GM04504 (cell line): ENCODE measurements around the gene ACAT2.
A peak's percentile ranks its signal among the peaks of the same experiment; 100 is the strongest.
"Not testable (repeated sequence)": the region's sequence is repeated elsewhere in the genome, so short reads cannot be mapped to it uniquely, and the experiment has no call there.

Experiments used
- DNase-seq: peaks from one replicate; pipeline ENCODE4 v3.0.0-alpha.2; 2012; ENCODE audit warnings: low read depth

The ACAT2 gene

GRCh38 chr6:159772196-159772595 is 10.4 kb downstream of the ACAT2 start:
- DNase-seq = no peak

- DNase-seq = no peak
Measured at GRCh38 chr6:159777240-159777904, 15.5 kb downstream of the ACAT2 start.

GRCh38 chr6:159778131-159778530 is 16.3 kb downstream of the ACAT2 start:
- DNase-seq = no peak

- DNase-seq = no peak
Measured at GRCh38 chr6:159778542-159779103, 16.8 kb downstream of the ACAT2 start.

- DNase-seq = no peak
Measured at GRCh38 chr6:159788276-159788675, 26.4 kb downstream of the ACAT2 start.

- no peak for DNase-seq
Measured at GRCh38 chr6:159788753-159789376, 27.0 kb downstream of the ACAT2 start.

GRCh38 chr6:159789377-159790148 is 27.7 kb downstream of the ACAT2 start, which contains the start of gene TCP1:
TCP1 (minus strand) TSS chr6:159789602; CDS start chr6:159789468, 134 bp downstream.
- DNase-seq = peak; percentile 99

- DNase-seq = peak; percentile 95
Measured at GRCh38 chr6:159790149-159790955, 28.5 kb downstream of the ACAT2 start, which contains the start of gene MRPL18. MRPL18 (plus strand) TSS chr6:159790467; CDS start chr6:159790588, 121 bp downstream.

- no peak for DNase-seq
Measured at GRCh38 chr6:159790956-159791598, 29.2 kb downstream of the ACAT2 start.

- DNase-seq = not testable (repeated sequence)
Measured at GRCh38 chr6:159794976-159795375, 33.1 kb downstream of the ACAT2 start.

- no peak for DNase-seq
Measured at GRCh38 chr6:159797554-159797953, 35.7 kb downstream of the ACAT2 start.

- DNase-seq = no peak
Measured at GRCh38 chr6:159800141-159800865, 38.5 kb downstream of the ACAT2 start, which contains the start of gene PNLDC1. PNLDC1 (plus strand) TSS chr6:159800276; CDS start chr6:159800308, 32 bp downstream.

GRCh38 chr6:159801935-159802334 is 40.1 kb downstream of the ACAT2 start:
- no peak for DNase-seq

- DNase-seq = no peak
Measured at GRCh38 chr6:159804504-159804903, 42.7 kb downstream of the ACAT2 start.

- DNase-seq = no peak
Measured at GRCh38 chr6:159805440-159806020, 43.7 kb downstream of the ACAT2 start.

- no peak for DNase-seq
Measured at GRCh38 chr6:159806021-159806458, 44.2 kb downstream of the ACAT2 start.

GRCh38 chr6:159807150-159807858 is 45.5 kb downstream of the ACAT2 start:
- DNase-seq = no peak

- DNase-seq = no peak
Measured at GRCh38 chr6:159808647-159809046, 46.8 kb downstream of the ACAT2 start.

GRCh38 chr6:159809149-159809548 is 47.3 kb downstream of the ACAT2 start:
- DNase-seq = no peak
